ENCODE results near the gene PCDH15.

The PCDH15 gene

GRCh38 chr10:54708021-54708420 lies 93.0 kb downstream of the PCDH15 start:
- no peak for DNase-seq (ENCODE audit: low read depth)

DNA sequence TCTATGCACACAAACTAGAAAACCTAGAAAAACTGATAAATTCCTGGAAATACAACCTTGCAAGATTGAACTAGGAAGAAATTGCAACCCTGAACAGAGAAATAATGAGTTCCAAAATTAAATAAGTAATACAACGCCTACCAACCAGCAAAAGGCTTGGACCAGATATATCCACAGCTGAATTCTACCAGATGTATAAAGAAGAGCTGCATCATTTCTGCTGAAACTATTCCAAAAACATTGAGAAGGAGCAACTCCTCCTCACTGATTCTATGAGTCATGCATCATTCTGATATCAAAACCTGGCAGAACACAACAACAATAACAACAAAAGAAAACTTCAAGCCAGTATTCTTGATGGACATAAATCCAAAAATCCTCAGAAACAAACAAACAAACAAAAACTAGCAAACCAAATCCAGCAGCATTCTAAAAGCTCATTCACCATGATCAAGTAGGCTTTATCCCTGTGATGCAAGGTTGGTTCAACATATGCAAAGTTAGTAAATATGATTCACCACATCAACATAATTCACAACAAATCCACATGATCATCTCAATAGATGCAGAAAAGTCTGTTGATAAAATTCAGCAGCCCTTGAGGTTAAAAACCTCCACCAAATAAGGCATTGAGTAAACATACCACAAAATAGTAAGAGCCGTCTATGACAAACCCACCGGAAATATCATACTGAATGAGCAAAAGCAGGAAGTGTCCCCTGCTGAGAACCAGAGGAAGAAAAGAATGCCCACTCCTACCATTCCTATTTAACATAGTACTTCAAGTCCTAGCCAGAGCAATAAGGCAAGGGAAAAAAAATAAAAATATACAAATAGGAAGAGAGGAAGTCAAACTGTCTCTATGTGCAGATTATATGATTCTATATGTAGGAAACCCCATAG lies 98.2 kb downstream of the PCDH15 start:
- DNase-seq (ENCODE audit: low read depth), result no peak

DNA sequence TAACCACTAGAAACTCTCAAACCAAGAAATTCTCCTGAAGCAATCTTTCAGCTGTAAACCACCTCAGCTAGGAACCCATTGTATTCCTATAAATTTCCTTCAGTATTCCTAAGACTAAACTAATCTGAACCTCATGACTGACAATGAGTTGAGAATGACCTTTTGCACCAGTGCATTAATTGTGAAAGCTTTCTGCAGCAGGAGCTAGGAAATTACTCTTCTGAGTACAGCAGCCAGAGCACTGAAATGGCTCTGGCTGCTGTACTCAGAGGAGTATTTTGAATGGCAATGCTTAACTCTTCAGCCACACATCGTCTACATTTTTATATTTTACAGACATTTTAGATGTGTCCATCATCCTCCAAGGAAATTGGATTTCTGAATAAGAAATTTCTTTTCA lies 109.7 kb downstream of the PCDH15 start:
- no peak for DNase-seq (ENCODE audit: low read depth)

DNA sequence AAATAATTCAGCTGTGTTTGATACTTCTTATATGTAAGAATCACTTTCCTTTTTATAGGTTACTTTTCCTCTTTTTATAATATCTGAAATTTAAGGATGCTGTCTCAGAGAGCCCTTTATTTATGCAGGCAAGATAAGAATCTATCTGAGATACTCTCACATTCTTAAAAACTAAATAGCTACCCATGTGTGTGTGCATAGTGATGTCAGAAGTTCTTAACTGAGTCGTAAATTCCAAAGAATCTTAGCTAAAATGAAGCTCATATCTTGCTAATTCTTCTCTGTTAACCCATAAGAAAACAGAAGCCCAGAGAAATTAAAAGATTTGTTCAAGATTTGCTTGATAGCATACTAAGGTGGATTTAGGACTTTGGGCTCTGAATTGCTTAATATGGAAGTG lies 118.5 kb downstream of the PCDH15 start:
- DNase-seq (ENCODE audit: low read depth), result no peak

DNA sequence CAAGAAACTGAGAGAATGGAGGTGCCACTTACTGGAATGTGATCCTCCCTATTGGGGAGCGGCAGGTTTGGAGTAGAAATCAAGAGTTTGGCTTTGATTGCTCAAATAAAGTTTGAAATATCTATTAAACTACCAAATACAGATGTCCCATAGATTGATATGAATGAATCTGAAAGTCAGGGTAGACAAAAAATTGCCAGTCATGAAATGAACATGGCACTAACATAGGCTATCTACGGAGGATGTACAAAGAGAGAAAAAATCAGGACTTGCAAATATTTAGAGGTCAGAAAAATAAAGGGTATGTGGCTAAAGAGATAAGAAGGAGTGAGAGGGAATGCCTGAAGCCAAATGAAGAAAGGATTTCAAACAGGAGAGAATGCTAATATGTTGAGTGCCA lies 119.9 kb downstream of the PCDH15 start:
- no peak for DNase-seq (ENCODE audit: low read depth)

DNA sequence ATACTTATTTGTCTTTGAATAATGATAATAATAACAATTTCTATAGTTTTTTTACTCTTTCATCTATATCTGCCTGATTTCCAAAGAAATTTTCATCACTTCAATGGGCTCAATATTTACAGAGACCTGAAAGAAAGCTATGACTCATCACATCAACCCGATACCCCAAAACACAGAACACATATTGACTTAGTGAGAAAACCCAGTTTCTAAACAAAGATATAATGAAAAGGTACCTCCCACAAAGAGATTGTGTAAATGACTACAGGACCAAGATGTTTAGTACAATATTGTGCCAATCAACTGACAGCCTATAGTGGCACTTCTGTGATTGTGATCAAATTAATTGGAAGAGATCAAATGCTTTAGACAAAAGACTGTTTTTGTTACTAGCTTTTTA lies 133.9 kb downstream of the PCDH15 start:
- no peak for DNase-seq (ENCODE audit: low read depth)

DNA sequence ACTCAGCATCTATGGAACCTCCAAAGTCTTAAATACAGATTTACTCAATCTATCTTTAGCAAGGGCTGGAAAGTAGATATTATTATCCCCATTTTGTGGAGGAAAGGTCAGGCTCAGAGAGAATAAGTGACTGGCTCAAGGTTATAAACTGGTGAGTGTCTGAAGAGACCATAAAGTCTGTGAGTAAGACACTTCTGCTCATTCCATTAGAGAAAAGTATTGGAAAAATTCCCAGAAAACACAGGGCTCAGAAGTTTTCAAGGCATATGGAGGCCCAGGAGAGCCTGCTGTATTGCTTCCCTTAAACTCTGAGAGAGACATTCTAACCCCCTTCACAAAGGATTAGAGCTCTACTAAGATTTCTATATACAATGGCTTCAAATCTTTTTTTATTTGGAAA lies 134.8 kb downstream of the PCDH15 start:
- no peak for DNase-seq (ENCODE audit: low read depth)

GRCh38 chr10:54665095-54665494 lies 135.9 kb downstream of the PCDH15 start:
- no peak for DNase-seq (ENCODE audit: low read depth)

DNA sequence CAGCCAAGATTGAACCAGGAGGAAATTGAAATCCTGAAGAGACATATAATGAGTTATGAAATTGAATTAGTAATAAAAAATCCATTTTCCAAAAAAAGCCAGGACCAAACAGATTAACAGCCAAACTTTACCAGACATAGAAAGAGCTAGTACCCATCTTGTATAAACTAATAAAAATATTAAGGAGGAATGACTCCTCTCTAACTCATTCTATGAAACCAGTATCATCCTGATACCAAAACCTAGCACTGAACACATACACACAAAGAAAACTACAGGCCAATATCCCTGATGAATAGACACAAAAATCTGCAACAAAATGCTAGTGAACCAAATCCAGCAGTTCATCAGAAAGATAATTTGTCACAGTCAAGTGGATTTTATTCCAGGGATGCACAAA lies 140.6 kb downstream of the PCDH15 start:
- no peak for DNase-seq (ENCODE audit: low read depth)

DNA sequence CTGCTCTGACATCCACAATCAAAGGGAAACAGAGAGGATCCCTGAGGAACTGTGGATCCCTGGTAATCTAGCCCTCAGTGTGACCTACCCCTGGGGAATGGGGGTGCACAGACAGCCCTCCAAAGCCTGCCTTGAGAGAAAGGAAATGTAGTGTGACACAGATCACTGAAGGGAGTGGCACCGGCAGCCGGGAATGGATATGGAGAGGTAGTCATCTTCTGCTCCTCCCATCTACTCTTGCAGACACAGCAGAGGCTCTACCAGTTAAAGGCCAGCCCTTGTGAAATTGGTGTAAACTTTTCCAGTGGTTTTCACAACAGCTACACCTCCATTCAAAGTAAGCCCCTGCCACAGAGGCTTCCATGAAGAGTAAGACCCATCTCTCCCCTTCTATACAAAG lies 144.4 kb downstream of the PCDH15 start:
- no peak for DNase-seq (ENCODE audit: low read depth)

- no peak for DNase-seq (ENCODE audit: low read depth)
These were observed 147.5 kb downstream of the PCDH15 start for GRCh38 chr10:54653518-54653917.

GRCh38 chr10:54650547-54650946 lies 150.5 kb downstream of the PCDH15 start:
- no peak for DNase-seq (ENCODE audit: low read depth)

DNA sequence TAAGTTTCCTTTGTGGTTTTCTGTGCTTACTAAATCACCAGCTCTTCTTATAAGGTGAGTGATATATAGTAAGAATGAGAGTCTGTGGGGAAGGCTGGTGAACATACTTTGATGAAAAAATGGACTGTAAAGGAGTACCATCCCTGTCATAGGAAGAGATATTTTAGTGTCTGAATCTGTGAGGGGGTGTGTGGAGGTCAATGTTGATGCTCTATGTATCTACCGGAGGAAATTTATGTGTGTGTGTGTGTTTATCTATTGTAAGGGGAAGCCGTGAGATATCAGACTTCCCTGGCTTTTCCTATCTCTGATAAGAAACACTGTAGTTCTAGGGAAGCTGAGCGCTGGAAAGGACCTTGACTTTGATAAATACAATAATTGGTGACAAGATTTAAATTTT lies 179.0 kb downstream of the PCDH15 start:
- no peak for DNase-seq (ENCODE audit: low read depth)

GRCh38 chr10:54620352-54620751 lies 180.7 kb downstream of the PCDH15 start:
- DNase-seq (ENCODE audit: low read depth), result no peak

DNA sequence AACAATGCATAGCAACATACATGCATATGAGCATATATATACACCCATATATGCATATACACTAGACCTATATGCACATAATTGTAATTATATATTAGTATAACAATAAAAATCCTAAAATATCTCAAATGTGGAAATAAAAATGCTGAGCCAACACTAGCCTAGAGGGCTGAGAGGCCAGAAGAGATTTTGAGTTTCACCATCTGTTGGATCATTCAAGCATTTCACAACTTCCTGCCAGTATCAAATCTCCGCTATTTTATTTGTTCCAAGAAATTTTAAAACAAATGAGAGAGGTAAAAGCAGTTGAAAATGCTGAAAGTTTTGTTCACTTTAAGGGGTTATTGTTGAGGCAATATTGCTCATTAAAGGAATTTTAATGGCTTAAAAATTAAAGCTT lies 187.0 kb downstream of the PCDH15 start:
- DNase-seq (ENCODE audit: low read depth), result no peak

- no peak for DNase-seq (ENCODE audit: low read depth)
These were observed 187.9 kb downstream of the PCDH15 start for GRCh38 chr10:54613162-54613561.

DNA sequence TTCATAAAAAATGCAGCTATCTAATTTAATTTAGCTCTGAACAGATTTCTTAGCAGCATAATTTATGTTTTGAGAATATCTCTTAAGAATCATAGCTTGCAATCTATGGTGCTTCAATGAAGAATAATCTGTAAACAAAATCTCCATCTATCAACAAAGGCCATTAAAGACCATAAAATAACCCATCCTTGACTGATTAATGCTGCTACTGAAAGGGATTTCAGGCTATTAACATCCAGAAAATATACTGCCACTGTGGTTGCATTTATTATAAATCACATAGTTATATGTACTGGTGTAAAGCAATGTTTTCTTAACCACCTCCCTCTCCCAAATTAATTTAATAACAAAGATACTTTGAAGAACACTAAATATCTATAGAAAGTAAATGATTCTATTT lies 191.6 kb downstream of the PCDH15 start:
- DNase-seq (ENCODE audit: low read depth), result no peak

DNA sequence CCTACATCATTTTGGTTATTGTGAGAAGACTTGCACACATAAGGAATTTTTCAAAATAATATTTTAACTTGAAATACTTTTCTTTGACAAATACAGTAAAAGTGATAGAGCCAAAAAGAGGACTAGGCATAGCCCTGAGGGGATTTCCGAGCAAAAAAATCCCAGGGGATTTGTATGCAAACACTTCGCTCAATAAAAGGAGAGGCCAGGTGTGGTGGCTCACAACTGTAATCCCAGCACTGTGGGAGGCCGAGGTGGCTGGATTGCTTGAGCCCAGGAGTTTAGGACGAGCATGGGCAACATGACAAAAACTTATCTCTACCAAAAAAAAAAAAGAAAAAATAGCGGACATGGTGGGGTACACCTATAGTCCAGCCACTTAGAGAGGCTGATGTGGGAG lies 193.0 kb downstream of the PCDH15 start:
- DNase-seq (ENCODE audit: low read depth), result no peak

GRCh38 chr10:54594289-54594688 lies 206.7 kb downstream of the PCDH15 start:
- no peak for DNase-seq (ENCODE audit: low read depth)

DNA sequence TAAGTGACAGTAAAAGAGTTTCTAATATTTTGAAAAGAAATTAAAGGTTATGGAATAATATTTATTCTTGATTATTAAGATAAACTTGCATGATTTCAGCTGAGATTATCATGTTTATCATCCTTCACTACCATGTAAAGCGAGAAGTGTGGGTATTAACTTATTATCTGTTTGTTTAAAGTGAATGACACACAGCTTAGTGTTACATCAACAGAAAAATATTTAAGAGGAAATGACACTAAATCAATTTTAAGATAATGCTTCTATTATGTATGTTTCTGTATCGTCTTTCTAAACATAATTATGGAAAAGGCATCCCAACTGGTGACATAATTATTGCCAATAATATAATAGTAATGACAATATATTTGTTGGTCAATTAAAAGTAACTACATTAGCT lies 213.1 kb downstream of the PCDH15 start:
- no peak for DNase-seq (ENCODE audit: low read depth)

DNA sequence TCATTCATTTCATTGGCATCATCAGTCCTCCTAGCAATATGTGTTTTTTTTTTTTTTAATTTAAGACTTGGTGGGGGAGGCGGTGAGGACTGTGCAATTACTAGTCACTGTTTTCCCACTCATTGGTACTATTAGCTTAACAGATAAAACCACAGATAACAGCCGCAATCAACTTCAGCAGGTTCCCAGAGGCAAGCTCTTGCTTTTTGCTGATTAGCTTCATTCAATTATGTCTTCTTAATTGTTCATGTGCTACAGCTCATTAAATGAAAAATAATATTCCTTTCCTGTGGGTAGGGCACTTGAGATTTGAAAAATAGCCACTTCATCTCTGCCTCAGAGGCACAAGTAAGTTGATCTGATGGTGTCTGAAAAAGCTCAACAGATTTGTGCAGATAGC lies 215.5 kb downstream of the PCDH15 start:
- no peak for DNase-seq (ENCODE audit: low read depth)

DNA sequence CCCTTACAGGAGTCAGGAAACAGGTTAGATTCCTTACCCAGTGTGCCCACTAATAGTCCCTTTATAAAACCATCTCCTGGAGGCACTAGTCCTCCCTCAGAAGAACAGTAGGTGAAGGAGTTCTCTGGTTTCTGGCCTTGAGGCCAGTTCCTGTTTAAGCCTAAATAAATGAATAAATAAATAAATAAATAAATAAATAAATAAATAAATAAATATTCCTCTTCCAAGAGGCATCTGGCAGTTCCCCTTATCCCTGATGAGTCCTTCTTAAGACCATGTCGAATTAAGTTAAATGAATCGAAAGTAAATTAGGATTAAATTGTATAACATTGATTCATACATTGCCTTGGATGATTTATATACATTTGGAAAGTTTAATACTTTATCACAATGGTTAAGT lies 223.3 kb downstream of the PCDH15 start:
- no peak for DNase-seq (ENCODE audit: low read depth)

- no peak for DNase-seq (ENCODE audit: low read depth)
These were observed 224.5 kb downstream of the PCDH15 start for GRCh38 chr10:54576541-54576940.

DNA sequence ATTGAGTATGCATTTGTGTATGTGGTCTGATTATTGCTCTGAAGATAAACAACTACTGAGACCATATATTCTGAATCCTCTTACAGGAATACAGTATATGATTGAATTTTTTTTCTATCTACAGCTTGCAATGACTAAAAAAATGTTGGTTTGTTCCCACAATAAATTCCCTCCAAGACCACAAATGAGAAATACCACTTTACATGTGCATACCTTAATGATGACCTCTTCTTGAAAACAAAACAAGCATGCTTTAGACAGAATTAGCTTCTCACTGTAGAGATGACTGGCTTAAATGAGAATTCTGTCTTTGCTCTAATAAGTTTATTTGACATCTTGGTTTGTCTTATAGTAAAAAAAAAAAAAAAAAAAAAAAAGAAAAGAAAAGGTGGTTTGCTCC lies 241.5 kb downstream of the PCDH15 start:
- DNase-seq (ENCODE audit: low read depth), result no peak
